ENCODE results near the gene KLF2. TPM values are rescaled to one million over a fixed set of nuclear protein-coding genes. Genes with fewer than 3 reads are reported as not detected.

The KLF2 gene
- total and polyA plus RNA-seq, 3 donors from 2014 or later = 40.2 to 74.9 (median 42.4) TPM

Other genes with a start within 250 kb of the KLF2 start
- gene TPM4, start 248.3 kb upstream of the KLF2 start, total RNA-seq = 100 to 1,000 TPM; 212 to 271 TPM
- gene TPM4, start 248.3 kb upstream of the KLF2 start, polyA plus RNA-seq (ENCODE audit: insufficient read depth, low read depth, low replicate concordance) = 227 TPM
- 10 to 100 TPM; 63.3 to 69.0 TPM for gene RAB8A, start 212.9 kb upstream of the KLF2 start, total RNA-seq
- 45.9 TPM for gene RAB8A, start 212.9 kb upstream of the KLF2 start, polyA plus RNA-seq (ENCODE audit: insufficient read depth, low read depth, low replicate concordance)
- under 1 TPM; 0.55 to 0.68 TPM for gene HSH2D, start 181.1 kb upstream of the KLF2 start, total RNA-seq
- 1.6 TPM for gene HSH2D, start 181.1 kb upstream of the KLF2 start, polyA plus RNA-seq (ENCODE audit: insufficient read depth, low read depth, low replicate concordance)
- not detected for gene CIB3, start 151.3 kb upstream of the KLF2 start, total RNA-seq
- gene CIB3, start 151.3 kb upstream of the KLF2 start, polyA plus RNA-seq (ENCODE audit: insufficient read depth, low read depth, low replicate concordance) = 1.2 TPM
- 10 to 100 TPM; 62.0 to 87.0 TPM for gene FAM32A, start 139.4 kb upstream of the KLF2 start, total RNA-seq
- gene FAM32A, start 139.4 kb upstream of the KLF2 start, polyA plus RNA-seq (ENCODE audit: insufficient read depth, low read depth, low replicate concordance) = 71.2 TPM
- 100 to 1,000 TPM; 134 to 145 TPM for gene AP1M1, start 126.9 kb upstream of the KLF2 start, total RNA-seq
- 172 TPM for gene AP1M1, start 126.9 kb upstream of the KLF2 start, polyA plus RNA-seq (ENCODE audit: insufficient read depth, low read depth, low replicate concordance)
- 10 to 100 TPM; 51.8 to 55.8 TPM for gene EPS15L1, start 147.1 kb downstream of the KLF2 start, total RNA-seq
- gene EPS15L1, start 147.1 kb downstream of the KLF2 start, polyA plus RNA-seq (ENCODE audit: insufficient read depth, low read depth, low replicate concordance) = 36.5 TPM
- gene CALR3, start 171.3 kb downstream of the KLF2 start, total RNA-seq = 10 to 100 TPM; 40.6 to 75.7 TPM
- gene CALR3, start 171.3 kb downstream of the KLF2 start, polyA plus RNA-seq (ENCODE audit: insufficient read depth, low read depth, low replicate concordance) = 102 TPM
- gene C19orf44, start 171.6 kb downstream of the KLF2 start, total RNA-seq = 10 to 100 TPM; 13.6 to 35.4 TPM
- gene C19orf44, start 171.6 kb downstream of the KLF2 start, polyA plus RNA-seq (ENCODE audit: insufficient read depth, low read depth, low replicate concordance) = 40.9 TPM
- gene CHERP, start 217.6 kb downstream of the KLF2 start, total RNA-seq = 10 to 100 TPM; 46.5 to 51.3 TPM
- gene CHERP, start 217.6 kb downstream of the KLF2 start, polyA plus RNA-seq (ENCODE audit: insufficient read depth, low read depth, low replicate concordance) = 49.3 TPM
- gene SLC35E1, start 247.6 kb downstream of the KLF2 start, total RNA-seq = 10 to 100 TPM; 54.0 to 56.3 TPM
- gene SLC35E1, start 247.6 kb downstream of the KLF2 start, polyA plus RNA-seq (ENCODE audit: insufficient read depth, low read depth, low replicate concordance) = 20.3 TPM